GM12801 (cell line): ENCODE data around the gene PDE9A.

ENCODE experiments used
- CTCF ChIP-seq: IDR thresholded peaks from one replicate; pipeline ENCODE4 v1.5.1; 2011; ENCODE audit warnings: control low read depth; ENCODE audit not compliant: insufficient read length; ENCODE audit errors: extremely low read depth

PDE9A gene

GRCh38 chr21:42786884-42787283, 133.5 kb downstream of the PDE9A start:
- no peak for TF ChIP-seq CTCF

GRCh38 chr21:42787613-42788012, 134.2 kb downstream of the PDE9A start:
- TF ChIP-seq CTCF, result no peak

GRCh38 chr21:42790520-42791065, 137.2 kb downstream of the PDE9A start:
- TF ChIP-seq CTCF, result no peak

- TF ChIP-seq CTCF, result no peak
Measured at GRCh38 chr21:42793774-42794173, 140.4 kb downstream of the PDE9A start.

- no peak for TF ChIP-seq CTCF
Measured at GRCh38 chr21:42794551-42794950, 141.1 kb downstream of the PDE9A start.

GRCh38 chr21:42796327-42797062, 143.1 kb downstream of the PDE9A start:
- TF ChIP-seq CTCF, result no peak

- no peak for TF ChIP-seq CTCF
Measured at GRCh38 chr21:42797522-42797921, 144.1 kb downstream of the PDE9A start.

GRCh38 chr21:42798106-42798505, 144.7 kb downstream of the PDE9A start:
- TF ChIP-seq CTCF, result no peak
